PC-3 (cell line): ENCODE results near the gene SETDB1. TPM values are rescaled to one million over a fixed set of nuclear protein-coding genes. Genes with fewer than 3 reads are reported as not detected.

Source experiments
- ATAC-seq: fragments of 200-7000 bp; cut with Tn5 transposase; 2 replicates; pipeline ENCODE4 v1.9.1; 2020; ENCODE audit warnings: mild to moderate bottlenecking, moderate library complexity
- BruUV-seq: library from RNA; stranded (reverse); fragments of 400-500 nt; replicated peaks from 2 replicates; lab custom pipeline; 2021; lab: Mats Ljungman, UMichigan
- CTCF ChIA-PET: fragments of 300-600 bp; sonication (Branson Sonifier 250); formaldehyde crosslinking; loops from one replicate; lab custom pipeline; 2022; ENCODE audit warnings: antibody characterized with exemption; lab: Charles Lee
- POLR2A ChIA-PET: fragments of 300-600 bp; sonication (Branson Sonifier 250); formaldehyde crosslinking; loops from one replicate; lab custom pipeline; 2022; ENCODE audit warnings: antibody characterized with exemption; ENCODE audit not compliant: unreplicated experiment; lab: Charles Lee
- DNase-seq: peaks from one replicate; pipeline ENCODE4 v3.0.0-alpha.2; 2015
- H2AFZ ChIP-seq: fragments of 300-600 bp; sonication (generic); 2 replicates; pipeline ENCODE4 v1.6.0; 2016; ENCODE audit warnings: antibody characterized with exemption, low read length
- H3F3A ChIP-seq: fragments of 300-600 bp; sonication (generic); one replicate; pipeline ENCODE4 v1.6.0; 2017; ENCODE audit warnings: antibody characterized with exemption, low read length, control low read depth, mild to moderate bottlenecking; ENCODE audit not compliant: unreplicated experiment
- H3K27ac ChIP-seq: fragments of 300-600 bp; sonication (generic); 2 replicates; pipeline ENCODE4 v1.5.1; 2016; ENCODE audit warnings: mild to moderate bottlenecking, low read length
- H3K27me3 ChIP-seq: fragments of 300-600 bp; sonication (generic); 2 replicates; pipeline ENCODE4 v1.6.1; 2016; ENCODE audit warnings: low read length, mixed read lengths
- H3K36me3 ChIP-seq: fragments of 300-600 bp; sonication (generic); 2 replicates; pipeline ENCODE4 v1.6.1; 2016; ENCODE audit warnings: low read depth, mixed run types, low read length, mixed read lengths
- H3K4me1 ChIP-seq: fragments of 300-600 bp; sonication (generic); 2 replicates; pipeline ENCODE4 v1.5.1; 2016; ENCODE audit warnings: low read length; ENCODE audit not compliant: insufficient read depth
- H3K4me2 ChIP-seq: fragments of 300-600 bp; sonication (generic); 2 replicates; pipeline ENCODE4 v1.6.0; 2016; ENCODE audit warnings: low read length
- H3K4me3 ChIP-seq: fragments of 300-600 bp; sonication (generic); 2 replicates; pipeline ENCODE4 v1.5.1; 2016; ENCODE audit warnings: mild to moderate bottlenecking, low read length, mixed read lengths
- H3K79me2 ChIP-seq: fragments of 300-600 bp; sonication (generic); 2 replicates; pipeline ENCODE4 v1.6.1; 2017; ENCODE audit warnings: low read length, mixed read lengths
- H3K9ac ChIP-seq: fragments of 300-600 bp; sonication (generic); 2 replicates; pipeline ENCODE4 v1.6.0; 2016; ENCODE audit warnings: mild to moderate bottlenecking, low read length
- H3K9me2 ChIP-seq: fragments of 300-600 bp; sonication (generic); replicated peaks from 2 replicates; pipeline ENCODE4 v1.6.1; 2016; ENCODE audit warnings: mixed run types, low read length, mixed read lengths
- H3K9me3 ChIP-seq: fragments of 300-600 bp; sonication (generic); 2 replicates; pipeline ENCODE4 v1.6.1; 2016; ENCODE audit warnings: low read length, mixed read lengths
- H4K20me1 ChIP-seq: fragments of 300-600 bp; sonication (generic); 2 replicates; pipeline ENCODE4 v1.6.1; 2016; ENCODE audit warnings: low read length, mixed read lengths
- CTCF ChIP-seq: fragments of 300-600 bp; sonication (generic); conservative IDR thresholded peaks from 2 replicates; pipeline ENCODE4 v1.5.1; 2017; ENCODE audit warnings: antibody characterized with exemption, low read depth, mild to moderate bottlenecking, low read length
- EZH2 ChIP-seq: fragments of 300-600 bp; sonication (generic); IDR thresholded peaks from one replicate; pipeline ENCODE4 v1.6.1; 2017; ENCODE audit warnings: antibody characterized with exemption, mild to moderate bottlenecking, low read length; ENCODE audit not compliant: unreplicated experiment
- EZH2phosphoT487 ChIP-seq: fragments of 300-600 bp; sonication (generic); IDR thresholded peaks from 2 replicates; pipeline ENCODE4 v1.6.1; 2018; ENCODE audit warnings: mild to moderate bottlenecking, antibody characterized with exemption, low read length, borderline replicate concordance
- intact Hi-C: fragments of 100-400 bp; cut with micrococcal nuclease; formaldehyde crosslinking; loops from 2 replicates; pipeline ENCODE4 v1.9.0; 2023
- total RNA-seq: library from RNA; depleted of rRNA; stranded (reverse); fragments of >200 nt; gene quantifications from 2 replicates; pipeline ENCODE4 v1.2.3, GENCODE V29; 2014

The SETDB1 gene
- total RNA-seq, 1 experiment from 2014 or later = 42.4 TPM

DNA sequence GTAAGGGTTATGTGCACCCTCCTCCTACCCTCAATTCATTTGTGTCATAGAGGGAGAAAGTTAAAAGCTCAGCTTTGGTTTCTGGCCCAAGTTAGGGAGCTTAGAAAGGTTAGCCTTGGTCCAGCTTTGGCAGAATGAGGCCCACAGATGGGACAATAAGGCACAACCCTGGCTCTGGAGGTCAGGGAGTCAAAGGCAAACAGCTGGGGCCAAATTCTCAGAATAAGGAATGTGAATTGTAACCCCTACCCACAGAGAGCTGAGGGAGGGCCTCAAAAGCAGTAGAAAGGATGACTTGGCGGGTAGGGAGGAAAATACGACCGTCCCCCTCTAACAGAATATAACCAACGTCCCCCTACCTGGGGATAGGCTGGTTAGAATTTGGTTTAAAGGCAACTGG is 39.4 kb downstream of the SETDB1 start:
- no peaks in the 10 kb centered on the region for H3K9me3 ChIP-seq
- intact Hi-C loops = no loop called here
- peaks cover under 1% of the 10 kb centered on the region; the same call in 1 of the 2 replicates for H4K20me1 ChIP-seq
- no peak for DNase-seq
- H3F3A ChIP-seq = no peaks in the 10 kb centered on the region
- H3K4me2 ChIP-seq = no peak overlapping the region
- H3K79me2 ChIP-seq = peaks cover 27% of the 10 kb centered on the region
- H3K9ac ChIP-seq = no peak overlapping the region
- H3K4me3 ChIP-seq = no peak overlapping the region
- H3K9me2 ChIP-seq = no peaks in the 10 kb centered on the region
- H2AFZ ChIP-seq = no peak overlapping the region
- H3K27ac ChIP-seq = no peak overlapping the region
- POLR2A ChIA-PET = no interaction called here
- peaks cover under 1% of the 10 kb centered on the region; the same call in 1 of the 2 replicates for H3K4me1 ChIP-seq
- TF ChIP-seq EZH2 (no peak), CTCF (no peak), EZH2phosphoT487 (no peak)
- H3K36me3 ChIP-seq = peaks cover 66% of the 10 kb centered on the region
- TSS peak; percentile 32 for BruUV-seq
- no peaks in the 10 kb centered on the region for H3K27me3 ChIP-seq
- CTCF ChIA-PET = no interaction called here
- ATAC-seq = no peak

DNA sequence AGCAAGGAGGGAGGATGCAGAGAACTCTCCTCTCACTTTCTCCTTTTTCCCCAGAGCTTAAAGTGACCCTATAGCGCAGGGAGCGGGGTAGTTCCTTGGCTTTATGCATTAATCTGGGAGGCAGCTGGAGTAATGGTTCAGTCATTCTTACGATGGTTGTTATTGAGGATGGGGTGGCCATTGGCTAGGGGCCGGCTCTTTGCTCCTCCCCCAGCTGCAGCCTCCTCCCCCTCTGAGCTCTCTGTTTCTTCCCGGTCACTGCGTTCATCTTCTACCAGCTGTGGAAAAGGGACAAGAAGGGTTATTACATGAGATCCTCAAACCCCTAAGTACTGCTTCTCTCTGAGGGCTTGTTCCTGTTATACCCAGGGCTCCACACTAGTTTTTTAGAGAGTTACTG is 39.8 kb downstream of the SETDB1 start:
- ChIA-PET CTCF (no interaction called here), POLR2A (no interaction called here)
- intact Hi-C loops = no loop called here

More for the DNA sequence above, 39.8 kb downstream of the SETDB1 start:
- Histone ChIP-seq H3K9me3 (no peaks in the 10 kb centered on the region), H4K20me1 (peaks cover 5% of the 10 kb centered on the region; the same call in 1 of the 2 replicates), H3K27ac (no peak overlapping the region), H3K4me3 (no peak overlapping the region), H3K9me2 (no peaks in the 10 kb centered on the region), H3K79me2 (peaks cover 31% of the 10 kb centered on the region), H3K4me2 (no peak overlapping the region), H3K36me3 (peaks cover 62% of the 10 kb centered on the region), H3F3A (no peaks in the 10 kb centered on the region), H3K4me1 (peaks cover 5% of the 10 kb centered on the region; the same call in 1 of the 2 replicates), H3K9ac (no peak overlapping the region), H3K27me3 (no peaks in the 10 kb centered on the region), H2AFZ (no peak overlapping the region)
- no TSS peak for BruUV-seq
- ATAC-seq = no peak
- TF ChIP-seq CTCF (no peak), EZH2phosphoT487 (no peak), EZH2 (no peak)
- DNase-seq = no peak
